ENCODE measurements around the gene APBA3.

- TF ChIP-seq CREB1 (CRISPR knock-in tag; IDR thresholded peaks at IDR 0.05; ENCODE audit: low read depth) (no peak), EZH2 (IDR thresholded peaks at IDR 0.05; ENCODE audit: low read depth, unreplicated experiment) (no peak), POLR2AphosphoS5 (IDR thresholded peaks at IDR 0.05; ENCODE audit: low read depth) (no peak), REST (IDR thresholded peaks at IDR 0.05; ENCODE audit: unreplicated experiment) (no peak), ZNF114 (CRISPR knock-in tag; IDR thresholded peaks at IDR 0.05) (no peak), EZH2phosphoT487 (IDR thresholded peaks at IDR 0.05; ENCODE audit: unreplicated experiment) (no peak), STAT1 (IDR thresholded peaks at IDR 0.05; ENCODE audit: unreplicated experiment) (no peak), NANOG (IDR thresholded peaks at IDR 0.05; ENCODE audit: borderline replicate concordance) (no peak)
- TF ChIP-seq, protein P1, sequence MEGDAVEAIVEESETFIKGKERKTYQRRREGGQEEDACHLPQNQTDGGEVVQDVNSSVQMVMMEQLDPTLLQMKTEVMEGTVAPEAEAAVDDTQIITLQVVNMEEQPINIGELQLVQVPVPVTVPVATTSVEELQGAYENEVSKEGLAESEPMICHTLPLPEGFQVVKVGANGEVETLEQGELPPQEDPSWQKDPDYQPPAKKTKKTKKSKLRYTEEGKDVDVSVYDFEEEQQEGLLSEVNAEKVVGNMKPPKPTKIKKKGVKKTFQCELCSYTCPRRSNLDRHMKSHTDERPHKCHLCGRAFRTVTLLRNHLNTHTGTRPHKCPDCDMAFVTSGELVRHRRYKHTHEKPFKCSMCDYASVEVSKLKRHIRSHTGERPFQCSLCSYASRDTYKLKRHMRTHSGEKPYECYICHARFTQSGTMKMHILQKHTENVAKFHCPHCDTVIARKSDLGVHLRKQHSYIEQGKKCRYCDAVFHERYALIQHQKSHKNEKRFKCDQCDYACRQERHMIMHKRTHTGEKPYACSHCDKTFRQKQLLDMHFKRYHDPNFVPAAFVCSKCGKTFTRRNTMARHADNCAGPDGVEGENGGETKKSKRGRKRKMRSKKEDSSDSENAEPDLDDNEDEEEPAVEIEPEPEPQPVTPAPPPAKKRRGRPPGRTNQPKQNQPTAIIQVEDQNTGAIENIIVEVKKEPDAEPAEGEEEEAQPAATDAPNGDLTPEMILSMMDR (conservative IDR thresholded peaks at IDR 0.05; ENCODE audit: low read depth in 2 of 2): no peak
- TF ChIP-seq, protein P2, sequence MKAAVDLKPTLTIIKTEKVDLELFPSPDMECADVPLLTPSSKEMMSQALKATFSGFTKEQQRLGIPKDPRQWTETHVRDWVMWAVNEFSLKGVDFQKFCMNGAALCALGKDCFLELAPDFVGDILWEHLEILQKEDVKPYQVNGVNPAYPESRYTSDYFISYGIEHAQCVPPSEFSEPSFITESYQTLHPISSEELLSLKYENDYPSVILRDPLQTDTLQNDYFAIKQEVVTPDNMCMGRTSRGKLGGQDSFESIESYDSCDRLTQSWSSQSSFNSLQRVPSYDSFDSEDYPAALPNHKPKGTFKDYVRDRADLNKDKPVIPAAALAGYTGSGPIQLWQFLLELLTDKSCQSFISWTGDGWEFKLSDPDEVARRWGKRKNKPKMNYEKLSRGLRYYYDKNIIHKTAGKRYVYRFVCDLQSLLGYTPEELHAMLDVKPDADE (IDR thresholded peaks at IDR 0.05): no peak
Measured at GRCh38 chr19:3808420-3809143, 47.1 kb upstream of the APBA3 start.

All from GM23338 (cell line).